ENCODE measurements around the gene OTOA.

GRCh38 chr16:21641916-21642315, 21.9 kb upstream of the OTOA start:
- no peak for TF ChIP-seq CTCF (IDR thresholded peaks at IDR 0.05; ENCODE audit: insufficient read depth, low read depth, low read length)
- no peak for TF ChIP-seq EZH2 (IDR thresholded peaks at IDR 0.05; ENCODE audit: insufficient read depth, low read length)

Measured in astrocyte (in vitro differentiated cells and primary cell).